Germinal center (tissue), 1 donor: Measurements from ENCODE around the gene MFSD2B.
"Not testable (repeated sequence)": the region's sequence is repeated elsewhere in the genome, so short reads cannot be mapped to it uniquely, and the experiment has no call there.

Source experiments
- DNase-seq: peaks from one replicate; pipeline ENCODE4 v3.0.0; 2012; ENCODE audit warnings: mixed read lengths, low spot score

MFSD2B gene, protein sequence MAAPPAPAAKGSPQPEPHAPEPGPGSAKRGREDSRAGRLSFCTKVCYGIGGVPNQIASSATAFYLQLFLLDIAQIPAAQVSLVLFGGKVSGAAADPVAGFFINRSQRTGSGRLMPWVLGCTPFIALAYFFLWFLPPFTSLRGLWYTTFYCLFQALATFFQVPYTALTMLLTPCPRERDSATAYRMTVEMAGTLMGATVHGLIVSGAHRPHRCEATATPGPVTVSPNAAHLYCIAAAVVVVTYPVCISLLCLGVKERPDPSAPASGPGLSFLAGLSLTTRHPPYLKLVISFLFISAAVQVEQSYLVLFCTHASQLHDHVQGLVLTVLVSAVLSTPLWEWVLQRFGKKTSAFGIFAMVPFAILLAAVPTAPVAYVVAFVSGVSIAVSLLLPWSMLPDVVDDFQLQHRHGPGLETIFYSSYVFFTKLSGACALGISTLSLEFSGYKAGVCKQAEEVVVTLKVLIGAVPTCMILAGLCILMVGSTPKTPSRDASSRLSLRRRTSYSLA

DNA sequence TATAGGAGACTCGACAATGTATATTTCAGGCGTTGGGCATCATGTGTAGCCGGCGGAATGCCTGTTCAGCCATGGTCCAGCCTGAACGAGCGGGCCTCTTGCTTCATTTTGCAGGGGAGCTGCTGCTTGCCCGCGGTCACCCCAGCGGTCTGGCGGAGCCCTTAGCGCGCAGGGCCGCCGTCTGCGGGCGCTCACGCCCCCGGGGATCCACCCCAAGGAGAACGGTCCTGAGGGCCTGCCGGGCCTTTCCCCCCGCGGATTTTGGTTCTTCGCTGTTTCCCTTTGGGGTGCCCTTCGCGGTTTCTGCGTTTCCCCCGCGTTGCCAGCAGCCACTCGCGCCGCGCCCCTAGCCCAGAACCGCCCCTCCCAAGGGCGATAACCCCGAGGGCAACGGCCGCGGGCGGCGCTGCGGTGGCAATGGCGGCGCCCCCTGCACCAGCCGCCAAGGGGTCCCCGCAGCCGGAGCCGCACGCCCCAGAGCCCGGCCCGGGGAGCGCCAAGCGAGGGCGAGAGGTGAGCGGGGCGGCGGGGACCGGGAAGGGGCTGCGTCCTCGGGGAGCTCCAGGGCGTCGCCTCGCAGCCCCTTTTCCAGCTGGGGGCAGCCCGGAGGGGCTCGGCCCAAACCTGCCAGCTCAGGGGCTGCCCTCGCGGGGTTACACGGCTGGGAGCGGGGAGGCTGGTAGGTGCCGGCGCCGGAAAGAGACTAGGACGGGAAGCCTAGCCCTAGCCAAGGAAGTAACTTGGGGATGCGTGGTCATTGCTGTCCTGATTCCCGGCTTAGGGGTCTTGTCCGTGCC lies at the start of gene MFSD2B:
Gene MFSD2B (plus strand): TSS at position 406 of the 797 bp plus-strand sequence. CDS start 12 bp downstream, at position 418.
- peak; percentile 38 for DNase-seq

DNA sequence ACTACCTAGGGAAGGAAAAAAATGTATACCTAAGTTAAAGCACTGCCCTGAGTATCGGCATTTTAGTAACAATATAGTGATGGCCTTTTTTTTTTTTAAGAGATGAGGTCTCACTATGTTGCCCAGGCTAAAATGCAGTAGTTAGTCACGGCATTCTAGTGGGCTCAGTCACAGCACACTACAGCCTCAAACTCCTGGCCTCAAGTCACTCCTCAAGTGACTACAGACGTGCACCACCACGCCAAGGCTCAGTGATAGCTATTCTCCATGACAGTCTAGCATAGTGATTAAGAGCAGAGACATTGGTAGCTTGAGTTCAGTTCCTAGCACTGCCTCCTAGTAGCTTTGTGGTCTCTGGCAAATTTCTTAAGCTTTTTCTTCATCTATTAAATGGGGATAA lies 42.0 kb upstream of the MFSD2B start:
- no peak for DNase-seq

DNA sequence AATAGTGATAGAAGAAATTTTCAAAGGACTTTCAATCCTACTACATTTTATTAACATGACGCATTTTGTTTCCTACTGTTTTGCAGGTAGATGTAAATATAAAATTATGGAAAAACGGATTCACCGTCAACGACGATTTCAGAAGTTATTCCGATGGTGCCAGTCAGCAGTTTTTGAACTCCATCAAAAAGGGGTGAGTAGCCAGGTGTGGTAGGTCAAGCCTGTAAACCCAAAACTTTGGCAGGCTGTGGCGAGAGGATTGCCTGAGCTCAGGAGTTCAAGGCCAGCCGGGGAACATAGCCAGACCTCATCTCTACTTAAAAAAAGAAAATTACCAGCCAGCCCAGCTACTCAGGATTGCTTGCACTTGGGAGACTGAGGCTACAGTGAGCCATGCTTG lies 33.0 kb upstream of the MFSD2B start:
- DNase-seq, result no peak

DNA sequence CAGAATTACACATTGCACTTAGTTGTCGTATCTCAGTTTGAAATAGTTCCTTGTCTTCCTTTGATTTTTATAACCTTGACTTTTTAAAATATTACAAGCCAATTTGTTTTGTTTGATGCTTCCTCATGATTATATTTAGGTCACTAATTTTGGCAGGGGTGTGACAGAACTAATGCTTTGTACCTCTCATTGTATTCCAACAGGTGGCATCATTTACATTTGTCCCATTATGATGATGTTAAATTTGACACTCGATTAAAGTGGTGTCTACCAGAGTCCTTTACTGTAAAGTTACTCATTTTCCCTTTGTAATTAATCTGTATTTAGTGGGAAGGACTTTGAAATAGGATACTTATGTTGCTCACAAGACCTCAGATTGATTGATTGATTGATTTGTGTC lies 21.5 kb upstream of the MFSD2B start:
- DNase-seq, result no peak

DNA sequence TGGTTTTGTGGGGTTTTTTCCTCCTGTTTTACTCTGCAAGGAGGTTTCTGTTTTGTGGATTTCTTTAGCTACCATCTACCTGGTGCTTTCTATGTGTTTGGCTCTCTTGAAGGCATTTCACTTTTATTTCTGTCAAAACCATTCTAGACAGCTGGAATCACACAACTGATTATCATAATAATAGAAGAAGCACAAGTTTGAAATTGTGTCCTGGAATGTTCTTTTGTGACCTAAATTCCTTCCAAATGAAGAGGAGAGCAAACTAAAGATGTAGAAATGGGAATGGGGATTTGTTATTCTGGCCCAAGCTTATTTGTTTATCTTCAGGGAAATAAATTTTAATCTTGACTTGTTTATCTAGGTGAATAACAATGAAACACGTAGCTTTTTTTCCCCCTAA lies 17.0 kb upstream of the MFSD2B start:
- DNase-seq, result no peak

DNA sequence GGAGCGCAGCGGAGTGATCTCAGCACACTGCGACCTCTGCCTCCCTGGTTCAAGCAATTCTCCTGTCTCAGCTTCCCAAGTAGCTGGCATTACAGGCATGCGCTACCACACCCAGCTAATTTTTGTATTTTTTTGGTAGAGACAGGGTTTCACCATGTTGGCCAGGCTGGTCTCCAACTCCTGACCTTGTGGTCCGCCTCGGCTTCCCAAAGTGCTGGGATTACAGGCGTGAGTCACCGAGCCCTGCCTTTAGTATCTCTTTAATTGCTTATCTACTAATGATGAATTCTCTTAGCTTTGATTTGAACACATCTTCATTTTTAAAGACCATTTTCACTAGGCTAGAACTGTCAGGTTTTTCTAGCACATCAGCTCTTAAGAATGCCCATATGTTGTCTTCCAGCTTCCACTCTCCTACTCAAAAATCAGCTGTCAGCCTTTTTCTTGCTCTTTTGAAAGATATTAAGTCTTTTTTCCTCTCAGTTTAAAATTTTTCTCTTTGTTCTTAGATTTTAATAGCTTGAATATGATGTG lies 16.1 kb upstream of the MFSD2B start:
- no peak for DNase-seq

DNA sequence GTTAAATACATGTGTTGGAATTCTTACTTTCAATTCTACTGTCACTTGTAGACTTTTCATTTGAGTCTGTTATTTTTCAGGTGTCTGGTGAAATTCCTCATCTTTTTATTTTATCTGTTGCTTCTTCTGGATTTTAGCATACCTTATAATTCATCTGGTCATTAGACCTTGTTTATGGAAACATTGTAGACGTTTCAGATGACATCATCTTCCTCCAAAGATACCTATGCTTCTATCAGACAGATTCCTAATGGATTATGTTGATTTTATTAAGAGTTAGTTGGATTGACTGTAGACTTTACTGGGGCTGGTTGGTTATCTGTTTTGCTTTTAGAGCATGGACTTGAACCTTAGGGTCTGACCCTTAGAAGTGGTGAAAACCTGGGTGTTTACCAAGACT lies 15.3 kb upstream of the MFSD2B start:
- DNase-seq, result no peak

DNA sequence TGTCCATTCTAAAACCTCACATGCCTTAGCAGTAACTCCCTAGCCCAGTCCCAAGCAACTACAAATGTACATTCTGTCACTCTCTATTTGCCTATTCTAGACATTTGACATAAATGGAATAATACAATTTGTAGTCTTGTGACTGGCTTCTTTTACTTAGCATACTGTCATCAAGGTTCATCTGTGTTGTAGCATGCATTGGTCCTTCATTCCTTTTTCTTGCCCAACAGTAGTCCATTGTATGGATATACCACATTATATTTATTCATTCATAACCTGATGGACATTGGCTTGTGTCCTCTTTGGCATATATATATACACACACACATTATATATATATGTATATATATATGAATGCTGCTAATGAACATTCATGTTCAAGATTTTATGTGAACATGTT lies 2.2 kb upstream of the MFSD2B start:
- no peak for DNase-seq

DNA sequence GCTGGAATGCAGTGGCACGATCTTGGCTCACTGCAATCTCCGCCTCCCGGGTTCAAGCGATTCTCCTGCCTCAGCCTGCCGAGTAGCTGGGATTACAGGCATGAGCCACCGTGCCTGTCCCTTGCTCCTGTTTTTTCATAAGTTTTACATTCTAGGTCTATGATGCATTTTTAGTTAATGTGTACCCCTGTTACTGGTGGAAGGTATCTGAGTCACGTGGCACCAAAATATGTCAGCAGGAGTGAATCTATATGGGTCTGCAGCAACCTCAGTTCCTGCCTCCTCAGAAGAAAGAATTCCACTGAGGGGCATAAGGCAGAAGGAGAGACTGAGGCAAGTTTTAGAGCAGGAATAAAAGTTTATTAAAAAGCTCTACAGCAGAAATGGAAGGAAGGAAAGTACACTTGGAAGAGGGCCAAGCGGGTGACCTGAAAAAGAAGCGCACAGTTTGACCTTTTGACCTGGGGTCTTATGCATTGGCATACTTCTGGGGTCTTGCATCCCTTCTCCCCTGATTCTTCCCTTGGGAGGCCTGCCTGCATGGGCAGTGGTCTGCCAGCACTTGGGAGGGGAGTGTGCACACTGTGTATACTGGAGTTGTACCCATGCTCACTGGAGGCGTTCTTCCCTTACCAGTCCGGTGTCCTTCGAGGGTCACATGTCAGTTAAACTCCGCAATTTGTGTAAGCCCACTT lies 1.1 kb upstream of the MFSD2B start:
- no peak for DNase-seq

DNA sequence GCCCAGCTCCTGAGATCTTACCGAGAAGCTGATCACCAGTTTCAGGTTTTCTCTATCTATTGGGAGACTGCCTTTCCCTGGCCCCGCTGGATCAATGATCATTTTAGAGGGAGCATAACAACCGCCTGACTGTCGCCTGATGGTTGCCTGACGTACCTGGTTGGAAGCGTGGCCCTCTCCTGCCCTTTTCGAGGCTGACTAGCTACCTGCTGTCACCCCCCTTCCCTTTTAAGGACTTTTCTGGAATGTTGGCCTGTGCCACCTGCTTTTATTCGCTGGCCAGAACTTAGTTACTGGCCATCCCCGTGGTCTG lies 562 bp upstream of the MFSD2B start:
- no peak for DNase-seq

DNA sequence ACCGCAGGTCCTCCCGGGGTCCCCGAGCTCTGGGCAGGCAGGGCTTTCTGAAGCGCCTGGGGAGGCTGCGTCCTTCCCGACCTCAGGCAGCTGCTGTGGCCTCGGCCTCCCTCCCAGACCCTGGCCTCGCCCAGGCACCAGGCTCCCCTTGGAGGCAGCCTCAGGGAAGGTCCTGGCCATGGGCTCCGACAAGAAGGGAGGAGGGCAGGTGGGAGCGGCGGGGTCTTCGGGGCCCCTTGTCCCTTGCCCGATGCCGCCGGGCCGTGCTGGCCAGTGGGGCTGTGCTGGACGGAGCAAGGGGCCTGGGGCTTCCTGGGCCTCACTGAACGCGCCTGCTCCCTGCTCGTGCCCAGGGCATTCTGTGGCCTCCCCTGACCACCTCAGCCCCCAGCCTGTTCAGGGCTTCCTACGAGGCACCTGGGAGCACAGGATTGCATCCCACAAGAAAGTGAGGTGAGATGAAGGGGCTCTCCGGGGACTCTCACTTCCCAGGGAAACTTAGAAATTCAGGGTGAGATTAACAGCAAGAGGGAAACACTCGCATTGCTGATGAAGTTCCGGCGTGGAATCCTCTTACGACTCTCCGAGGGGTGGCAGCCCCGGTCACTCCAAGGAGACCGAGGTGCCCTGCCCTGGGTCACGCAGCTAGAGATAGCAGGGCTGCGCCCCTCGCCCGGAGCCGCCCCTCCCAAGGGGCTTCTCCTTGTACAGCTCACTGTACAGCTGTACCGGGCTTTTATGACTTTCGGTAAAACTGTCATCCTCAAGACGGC lies 778 bp downstream of the MFSD2B start:
- DNase-seq, result no peak

DNA sequence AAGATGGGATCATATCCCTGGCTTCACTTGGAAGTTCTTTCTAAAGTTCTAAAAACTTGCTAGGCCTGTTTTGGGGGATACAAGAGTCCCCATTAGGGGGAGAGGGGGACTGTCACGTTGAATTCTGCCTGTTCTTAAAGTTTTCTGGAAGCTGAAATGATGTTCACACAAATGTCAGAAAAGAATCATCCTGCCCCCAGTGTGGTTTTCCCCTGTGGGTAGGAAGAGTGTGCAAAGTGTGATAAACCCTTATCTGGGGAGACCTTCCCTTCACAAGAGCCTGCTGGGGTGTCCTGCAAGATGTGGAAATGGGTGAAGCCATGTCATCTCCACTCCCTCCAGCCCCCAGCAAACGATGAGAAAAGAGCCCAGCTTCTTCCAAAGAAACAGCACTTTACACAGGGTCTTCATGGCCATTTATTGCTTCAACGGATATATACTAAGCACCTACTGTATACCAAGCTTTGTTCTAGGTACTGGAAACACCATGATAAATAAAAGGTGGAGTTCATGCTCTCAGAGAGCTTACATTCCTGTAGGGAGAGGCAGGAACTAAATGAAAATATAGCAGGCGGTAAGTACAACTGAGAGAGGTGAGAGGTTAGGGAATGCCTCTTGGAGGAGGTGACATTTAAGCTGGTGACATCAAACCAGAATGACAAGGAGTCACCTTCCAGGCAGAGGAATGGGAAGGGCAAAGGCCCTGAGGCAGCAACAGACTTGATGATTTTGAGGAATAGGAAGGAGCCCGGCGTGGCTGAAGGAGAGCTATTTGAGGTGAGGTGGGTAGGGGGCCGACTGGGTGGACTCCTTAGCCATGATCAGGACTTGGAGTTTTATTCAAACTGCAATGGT lies 1.6 kb downstream of the MFSD2B start:
- no peak for DNase-seq

DNA sequence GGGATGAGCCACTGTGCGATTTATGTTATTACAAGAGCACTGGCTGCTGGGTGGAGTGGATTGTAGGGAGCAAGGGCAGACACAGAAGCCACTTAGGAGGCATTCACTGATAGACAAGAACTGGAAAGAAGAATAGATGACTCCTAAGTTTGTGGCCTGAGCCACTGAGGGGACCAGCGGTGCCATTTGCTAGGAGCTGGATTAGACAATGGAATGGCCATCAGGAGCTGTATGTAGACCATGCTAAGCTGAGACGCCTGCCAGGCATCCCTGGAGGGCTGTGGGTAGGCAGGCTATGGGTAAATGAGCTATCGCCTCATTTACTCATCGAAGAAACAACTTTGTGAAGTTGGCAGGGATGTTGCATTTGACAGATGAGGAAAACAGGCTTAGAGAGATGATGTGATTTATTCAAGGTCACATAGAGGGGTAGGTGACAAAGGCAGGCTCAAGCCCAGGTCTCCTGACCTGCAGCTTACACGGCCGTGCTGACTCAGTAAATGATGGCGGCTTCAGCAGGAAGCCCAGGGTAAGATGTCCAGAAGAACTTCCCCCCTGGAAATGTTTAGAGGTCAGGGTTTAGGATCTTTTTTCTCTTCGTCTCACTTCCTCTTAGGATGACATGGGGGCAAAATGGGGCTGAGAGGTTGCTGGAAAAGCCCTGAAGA lies 2.8 kb downstream of the MFSD2B start:
- no peak for DNase-seq

DNA sequence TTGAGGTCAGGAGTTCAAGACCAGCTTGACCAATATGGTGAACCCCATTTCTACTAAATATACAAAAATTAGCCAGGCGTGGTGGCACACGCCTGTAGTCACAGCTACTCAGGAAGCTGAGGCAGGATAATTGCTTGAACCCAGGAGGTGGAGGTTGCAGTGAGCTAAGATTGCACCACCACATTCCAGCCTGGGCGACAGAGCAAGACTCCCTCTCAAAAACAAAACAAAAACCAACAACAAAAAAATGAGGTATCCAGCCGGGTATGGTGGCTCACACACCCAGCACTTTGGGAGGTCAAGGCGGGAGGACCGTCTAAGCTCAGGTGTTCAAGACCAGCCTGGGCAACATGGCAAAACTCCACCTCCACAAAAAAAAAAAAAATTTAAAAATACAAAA lies 5.0 kb downstream of the MFSD2B start:
- not testable (repeated sequence) for DNase-seq

DNA sequence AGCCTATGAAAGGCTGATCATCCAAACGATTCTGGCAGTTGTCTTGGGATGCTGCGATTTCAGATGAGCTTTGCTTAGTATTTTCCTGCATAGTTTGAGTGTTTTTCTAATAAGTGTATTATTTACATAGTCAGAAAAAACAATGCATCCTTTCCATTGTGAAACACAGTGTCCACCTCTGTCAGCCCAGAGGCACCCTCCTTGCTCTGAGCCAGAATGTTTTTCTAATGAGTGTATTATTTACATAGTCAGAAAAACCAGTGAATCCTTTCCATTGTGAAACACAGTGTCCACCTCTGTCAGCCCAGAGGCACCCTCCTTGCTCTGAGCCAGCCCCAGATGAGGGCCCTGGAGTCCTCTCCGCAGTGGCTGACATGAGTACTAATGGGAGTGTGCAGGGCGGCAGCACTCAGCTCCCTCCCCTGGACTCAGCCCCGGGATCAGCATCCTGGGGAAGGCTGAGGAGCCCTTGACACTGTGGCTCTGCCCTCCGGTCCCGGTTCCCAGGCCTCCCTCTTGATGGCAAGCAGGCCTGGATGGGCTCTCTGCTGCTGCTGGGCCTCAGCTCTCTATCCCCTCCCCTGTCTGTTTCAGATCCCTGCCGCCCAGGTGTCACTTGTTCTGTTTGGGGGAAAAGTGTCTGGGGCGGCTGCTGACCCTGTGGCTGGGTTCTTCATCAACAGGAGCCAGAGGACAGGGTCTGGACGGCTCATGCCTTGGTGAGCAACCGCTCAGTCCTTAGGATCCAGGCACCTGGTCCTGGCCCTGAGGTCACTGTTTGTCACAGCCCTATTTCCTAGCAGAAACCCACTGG lies 5.9 kb downstream of the MFSD2B start:
- DNase-seq, result no peak

DNA sequence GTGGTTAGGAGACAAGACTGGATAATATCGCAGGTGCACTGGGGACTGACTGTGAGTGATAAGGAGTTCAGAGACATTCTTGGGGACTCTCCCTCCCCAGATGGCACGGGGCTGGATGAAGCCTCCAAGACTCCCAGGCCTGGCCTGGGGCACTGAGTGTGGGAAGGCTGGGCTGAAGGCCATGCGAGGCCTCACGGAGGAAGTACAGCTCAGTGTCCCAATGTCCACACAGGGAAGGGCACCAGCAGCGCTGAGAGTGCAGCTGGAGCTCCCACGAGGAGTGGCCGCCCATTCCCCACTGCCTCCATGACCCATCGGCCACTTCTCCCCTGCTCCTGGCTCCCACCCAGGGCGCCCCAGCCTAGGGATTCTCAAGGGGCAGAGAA lies 6.5 kb downstream of the MFSD2B start:
- no peak for DNase-seq

DNA sequence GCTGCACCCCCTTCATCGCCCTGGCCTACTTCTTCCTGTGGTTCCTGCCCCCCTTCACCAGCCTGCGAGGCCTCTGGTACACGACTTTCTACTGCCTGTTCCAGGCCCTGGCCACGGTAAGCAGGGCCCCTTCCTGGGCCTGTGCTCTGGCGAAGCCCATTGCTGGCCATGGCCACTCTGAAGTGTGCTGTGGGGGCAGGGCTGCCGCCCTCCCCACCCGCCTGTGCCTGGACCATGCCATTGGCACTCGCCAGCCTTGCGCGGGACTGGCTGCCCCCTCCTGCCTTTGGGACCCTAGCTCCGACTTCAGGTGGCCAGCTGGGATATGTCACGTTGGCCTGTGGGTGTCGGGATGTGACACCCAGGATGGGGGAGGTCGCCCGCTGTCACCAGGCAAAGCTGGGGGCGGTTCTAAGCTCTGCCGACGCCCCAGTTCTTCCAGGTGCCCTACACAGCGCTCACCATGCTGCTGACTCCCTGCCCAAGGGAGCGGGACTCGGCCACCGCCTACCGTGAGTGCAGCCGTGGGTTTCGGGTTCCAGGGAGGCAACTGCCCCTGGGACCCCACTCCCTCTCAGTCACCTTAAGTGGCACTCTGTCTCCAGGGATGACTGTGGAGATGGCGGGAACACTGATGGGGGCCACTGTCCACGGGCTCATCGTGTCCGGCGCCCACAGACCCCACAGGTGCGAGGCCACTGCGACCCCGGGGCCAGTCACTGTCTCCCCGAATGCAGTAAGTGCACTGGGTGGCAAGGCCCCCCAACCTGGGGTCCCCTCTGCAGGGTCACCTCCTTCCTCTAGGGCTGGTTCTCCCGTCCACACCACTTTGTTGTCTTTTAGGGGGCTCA lies 7.2 kb downstream of the MFSD2B start:
- DNase-seq, result no peak

DNA sequence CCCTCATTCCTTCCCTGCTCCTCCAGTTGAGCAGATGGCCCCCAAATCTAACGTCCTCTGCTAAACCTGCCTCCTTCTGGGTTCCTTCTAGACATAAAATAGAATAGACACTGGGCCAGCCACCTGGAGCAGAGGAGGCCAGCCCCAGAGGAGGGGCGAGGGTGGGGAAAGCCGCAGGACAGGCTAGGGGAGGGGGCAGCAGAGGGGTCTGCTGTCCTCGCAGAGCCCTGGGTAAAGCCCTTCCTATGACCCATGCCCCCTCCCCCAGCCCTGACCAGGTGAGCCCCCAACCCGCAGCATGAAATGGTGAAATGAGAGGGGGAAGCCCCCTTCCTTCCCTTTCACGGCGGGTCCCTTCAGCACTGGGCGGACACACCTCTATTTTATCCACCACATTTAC lies 7.8 kb downstream of the MFSD2B start:
- no peak for DNase-seq
